ENCODE results near the gene FBXO36. TPM values are rescaled to one million over a fixed set of nuclear protein-coding genes. Genes with fewer than 3 reads are reported as not detected.

Gene FBXO36
- total and polyA plus RNA-seq, 2 experiments from 2014 or later: 5.8 to 7.6 TPM

GRCh38 chr2:229887441-229887840 lies 34.9 kb upstream of the FBXO36 start:
- H3K4me3 Mint-ChIP-seq: no peak overlapping the region
- peaks cover 4% of the 10 kb centered on the region; the same call in 1 of the 2 replicates for H4K20me1 ChIP-seq (replicated peaks; ENCODE audit: insufficient read depth)
- H3K79me2 ChIP-seq (replicated peaks; ENCODE audit: insufficient read depth): peaks cover 100% of the 10 kb centered on the region
- no peaks in the 10 kb centered on the region for H3K36me3 ChIP-seq (ENCODE audit: insufficient read depth)
- H3F3A ChIP-seq (replicated peaks; ENCODE audit: low read depth): no peaks in the 10 kb centered on the region
- peaks cover 11% of the 10 kb centered on the region; the same call in 2 of the 3 replicates for H3K4me1 Mint-ChIP-seq
- ATAC-seq (no peak), DNase-seq (ENCODE audit: low spot score) (no peak)
- peaks cover 2% of the 10 kb centered on the region for H3K27me3 Mint-ChIP-seq (ENCODE audit: insufficient read depth, low read depth, poor library complexity)
- no peak overlapping the region for H3K4me2 ChIP-seq
- H3K27ac Mint-ChIP-seq: no peak overlapping the region
- H3K27me3 ChIP-seq (ENCODE audit: insufficient read depth): no peaks in the 10 kb centered on the region
- no peaks in the 10 kb centered on the region for H3K36me3 Mint-ChIP-seq (ENCODE audit: low read depth)
- no peaks in the 10 kb centered on the region for H3K9me3 Mint-ChIP-seq
- H3K4me3 ChIP-seq: no peak overlapping the region
- H3K9me2 ChIP-seq (ENCODE audit: insufficient read depth): no peaks in the 10 kb centered on the region
- H3K4me1 ChIP-seq (ENCODE audit: insufficient read depth): no peaks in the 10 kb centered on the region
- H2AFZ ChIP-seq: no peak overlapping the region
- no peak overlapping the region for H3K27ac ChIP-seq (ENCODE audit: low read depth)
- TF ChIP-seq ZNF331 (CRISPR knock-in tag; IDR thresholded peaks at IDR 0.05; ENCODE audit: low read depth) (no peak), EZH2 (IDR thresholded peaks at IDR 0.05; ENCODE audit: low read depth, unreplicated experiment) (no peak), ZNF462 (CRISPR knock-in tag; IDR thresholded peaks at IDR 0.05) (no peak), ETS1 (IDR thresholded peaks at IDR 0.05) (no peak), REST (IDR thresholded peaks at IDR 0.05; ENCODE audit: unreplicated experiment) (no peak), ZNF114 (CRISPR knock-in tag; IDR thresholded peaks at IDR 0.05) (no peak), NANOG (IDR thresholded peaks at IDR 0.05; ENCODE audit: borderline replicate concordance) (no peak), JUNB (IDR thresholded peaks at IDR 0.05; ENCODE audit: unreplicated experiment) (no peak), STAT1 (IDR thresholded peaks at IDR 0.05; ENCODE audit: unreplicated experiment) (no peak), POLR2AphosphoS5 (IDR thresholded peaks at IDR 0.05; ENCODE audit: low read depth) (no peak)
